ENCODE measurements around the gene ZFYVE21. TPM values are rescaled to one million over a fixed set of nuclear protein-coding genes. Genes with fewer than 3 reads are reported as not detected.

The ZFYVE21 gene
- total RNA-seq, 1 experiment from 2014 or later, result 59.7 TPM

DNA sequence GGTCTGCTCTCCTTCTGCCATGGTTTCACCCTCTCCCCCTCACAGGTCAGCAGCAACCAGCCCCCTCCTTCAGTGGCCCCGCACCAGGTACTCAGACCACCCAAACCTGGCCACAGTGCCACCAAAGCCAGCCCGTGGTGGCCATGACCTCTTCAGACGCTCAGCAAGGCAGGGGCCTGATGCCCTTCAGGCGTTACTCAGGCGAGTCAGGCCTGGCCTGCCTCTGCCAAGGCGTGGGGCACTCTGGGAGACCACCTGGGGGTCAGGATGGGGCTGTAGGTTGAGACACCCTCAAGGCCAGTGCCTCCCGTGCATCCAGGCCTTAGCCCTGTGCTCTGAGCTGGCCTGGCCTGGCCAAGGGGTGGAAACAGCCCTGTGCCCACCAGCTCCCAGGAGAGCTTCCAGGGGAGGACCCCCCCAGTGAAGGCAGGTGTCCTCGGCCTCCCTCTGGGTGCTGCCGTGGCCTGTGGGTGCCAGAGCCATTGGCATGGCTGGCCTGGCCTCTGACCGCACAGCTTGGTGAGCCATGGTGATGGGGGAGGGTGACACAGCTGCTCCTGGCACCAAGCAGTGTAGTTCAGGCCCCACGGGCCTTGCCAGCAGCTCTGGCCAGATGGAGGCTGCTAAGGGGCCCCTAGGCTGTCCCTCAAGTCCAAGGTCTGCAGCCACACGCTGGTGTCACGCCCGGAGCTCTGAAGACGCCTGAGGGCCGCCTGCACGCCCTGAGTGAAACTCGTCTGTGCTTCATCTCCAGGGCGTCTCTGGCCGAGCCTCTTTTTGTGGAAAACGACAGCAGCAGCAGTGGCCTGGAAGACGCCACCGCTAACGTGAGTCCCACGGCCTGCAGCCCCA lies 15.5 kb upstream of the ZFYVE21 start (continued):
- TF ChIP-seq, protein P1, sequence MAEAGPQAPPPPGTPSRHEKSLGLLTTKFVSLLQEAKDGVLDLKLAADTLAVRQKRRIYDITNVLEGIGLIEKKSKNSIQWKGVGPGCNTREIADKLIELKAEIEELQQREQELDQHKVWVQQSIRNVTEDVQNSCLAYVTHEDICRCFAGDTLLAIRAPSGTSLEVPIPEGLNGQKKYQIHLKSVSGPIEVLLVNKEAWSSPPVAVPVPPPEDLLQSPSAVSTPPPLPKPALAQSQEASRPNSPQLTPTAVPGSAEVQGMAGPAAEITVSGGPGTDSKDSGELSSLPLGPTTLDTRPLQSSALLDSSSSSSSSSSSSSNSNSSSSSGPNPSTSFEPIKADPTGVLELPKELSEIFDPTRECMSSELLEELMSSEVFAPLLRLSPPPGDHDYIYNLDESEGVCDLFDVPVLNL (CRISPR knock-in tag; IDR thresholded peaks at IDR 0.05; ENCODE audit: borderline replicate concordance, low read depth), result no peak

DNA sequence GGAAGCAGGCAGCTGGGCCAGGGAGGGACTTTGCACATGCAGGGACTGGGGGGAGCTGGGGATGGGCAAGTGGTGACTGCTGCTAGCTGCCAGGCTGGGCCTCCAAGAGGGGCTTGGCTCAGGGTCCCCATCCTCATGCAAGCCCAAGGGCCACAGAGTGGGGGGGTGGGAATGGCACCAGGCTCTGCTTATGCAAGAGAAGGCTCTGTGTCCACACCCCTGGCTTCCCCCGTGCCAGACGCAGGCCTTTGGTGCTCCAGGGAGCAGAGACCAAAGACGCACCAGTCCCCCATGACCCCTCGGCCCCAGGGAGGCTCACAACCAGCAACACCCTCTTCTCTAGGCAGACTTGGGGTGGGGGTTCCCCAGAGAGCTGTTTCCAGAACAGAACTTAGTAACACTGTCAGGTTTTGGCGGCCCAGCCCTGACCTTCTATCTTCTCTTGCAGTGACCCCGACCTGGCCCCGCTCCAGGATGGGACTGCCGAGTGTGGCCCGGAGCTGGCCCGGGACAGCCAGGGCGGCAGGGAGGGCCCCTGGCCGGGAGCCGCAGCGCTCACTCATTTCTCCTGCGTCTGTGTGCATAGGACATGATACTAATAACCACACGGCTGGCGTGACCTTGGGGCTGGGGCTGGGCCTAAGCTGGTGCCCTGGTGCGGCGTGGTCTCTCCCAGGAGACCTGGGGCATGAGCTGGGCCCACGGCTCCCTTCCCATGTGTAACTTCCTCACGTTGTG lies 14.7 kb upstream of the ZFYVE21 start:
- no peaks in the 10 kb centered on the region for H3K9me3 Mint-ChIP-seq
- ChIA-PET POLR2A (interaction anchor here (1.5 kb wide), 1 partner anchor 15 kb away, joined by 3 read pairs; the partner anchor contains the start of genes XRCC3 and ZFYVE21), CTCF (interaction anchor here (0.8 to 1.4 kb wide), 3 partner anchors 15 to 183 kb away, joined by 3 to 4 read pairs (median 3); partner anchors contain the start of genes XRCC3 and ZFYVE21)
- H3K36me3 Mint-ChIP-seq, result peaks cover 23% of the 10 kb centered on the region
- DNase-seq (ENCODE audit: low spot score) (no peak), ATAC-seq (no peak)
- no peak overlapping the region for H3K4me3 Mint-ChIP-seq
- no peak for TF ChIP-seq TEAD1 (CRISPR knock-in tag; IDR thresholded peaks at IDR 0.05)
- no peak for TF ChIP-seq ZNF396 (CRISPR knock-in tag; IDR thresholded peaks at IDR 0.05; ENCODE audit: borderline replicate concordance)
- TF ChIP-seq, protein P1 (CRISPR knock-in tag; IDR thresholded peaks at IDR 0.05; ENCODE audit: borderline replicate concordance, low read depth), result no peak
- H3K4me1 Mint-ChIP-seq, result peaks cover 10% of the 10 kb centered on the region
- H3K27me3 Mint-ChIP-seq (ENCODE audit: low read depth), result no peaks in the 10 kb centered on the region; the same call in 1 of the 2 replicates
- H3K27ac Mint-ChIP-seq, result no peak overlapping the region

DNA sequence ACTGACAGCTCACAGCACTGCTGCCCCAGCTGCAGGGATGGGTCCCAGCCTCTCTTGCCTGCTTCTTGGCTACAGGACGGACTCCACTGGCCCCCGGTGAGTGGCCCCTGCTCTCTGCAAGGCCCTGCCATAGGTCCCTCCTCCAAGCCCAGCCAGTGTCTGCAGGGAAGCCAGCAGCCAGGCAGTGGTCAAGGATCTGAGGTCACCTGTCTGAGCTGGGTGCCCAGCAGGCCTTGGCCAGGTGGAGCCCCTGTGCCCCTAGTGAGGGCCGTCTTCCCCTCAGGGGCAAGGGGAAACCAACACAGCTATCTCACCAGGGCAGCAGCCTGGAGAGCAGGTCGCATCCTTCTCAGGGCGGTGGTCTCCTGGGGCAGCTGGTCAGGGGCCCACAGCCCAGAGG lies 13.5 kb upstream of the ZFYVE21 start:
- DNase-seq (ENCODE audit: low spot score) (no peak), ATAC-seq (no peak)
- CTCF ChIA-PET, result interaction anchor here (0.8 to 1.8 kb wide), 2 partner anchors 8 to 13 kb away, joined by 4 read pairs; partner anchors contain the start of genes XRCC3 and ZFYVE21
- TF ChIP-seq, protein P1 (CRISPR knock-in tag; IDR thresholded peaks at IDR 0.05; ENCODE audit: borderline replicate concordance, low read depth), result no peak
- no peak for TF ChIP-seq ZNF317 (CRISPR knock-in tag; IDR thresholded peaks at IDR 0.05; ENCODE audit: borderline replicate concordance, low read depth)
- TF ChIP-seq, protein P2, sequence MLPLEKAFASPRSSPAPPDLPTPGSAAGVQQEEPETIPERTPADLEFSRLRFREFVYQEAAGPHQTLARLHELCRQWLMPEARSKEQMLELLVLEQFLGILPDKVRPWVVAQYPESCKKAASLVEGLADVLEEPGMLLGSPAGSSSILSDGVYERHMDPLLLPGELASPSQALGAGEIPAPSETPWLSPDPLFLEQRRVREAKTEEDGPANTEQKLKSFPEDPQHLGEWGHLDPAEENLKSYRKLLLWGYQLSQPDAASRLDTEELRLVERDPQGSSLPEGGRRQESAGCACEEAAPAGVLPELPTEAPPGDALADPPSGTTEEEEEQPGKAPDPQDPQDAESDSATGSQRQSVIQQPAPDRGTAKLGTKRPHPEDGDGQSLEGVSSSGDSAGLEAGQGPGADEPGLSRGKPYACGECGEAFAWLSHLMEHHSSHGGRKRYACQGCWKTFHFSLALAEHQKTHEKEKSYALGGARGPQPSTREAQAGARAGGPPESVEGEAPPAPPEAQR (CRISPR knock-in tag; IDR thresholded peaks at IDR 0.05), result no peak
- TF ChIP-seq ETV6 (CRISPR knock-in tag; IDR thresholded peaks at IDR 0.05), result no peak
- TF ChIP-seq, protein P3, sequence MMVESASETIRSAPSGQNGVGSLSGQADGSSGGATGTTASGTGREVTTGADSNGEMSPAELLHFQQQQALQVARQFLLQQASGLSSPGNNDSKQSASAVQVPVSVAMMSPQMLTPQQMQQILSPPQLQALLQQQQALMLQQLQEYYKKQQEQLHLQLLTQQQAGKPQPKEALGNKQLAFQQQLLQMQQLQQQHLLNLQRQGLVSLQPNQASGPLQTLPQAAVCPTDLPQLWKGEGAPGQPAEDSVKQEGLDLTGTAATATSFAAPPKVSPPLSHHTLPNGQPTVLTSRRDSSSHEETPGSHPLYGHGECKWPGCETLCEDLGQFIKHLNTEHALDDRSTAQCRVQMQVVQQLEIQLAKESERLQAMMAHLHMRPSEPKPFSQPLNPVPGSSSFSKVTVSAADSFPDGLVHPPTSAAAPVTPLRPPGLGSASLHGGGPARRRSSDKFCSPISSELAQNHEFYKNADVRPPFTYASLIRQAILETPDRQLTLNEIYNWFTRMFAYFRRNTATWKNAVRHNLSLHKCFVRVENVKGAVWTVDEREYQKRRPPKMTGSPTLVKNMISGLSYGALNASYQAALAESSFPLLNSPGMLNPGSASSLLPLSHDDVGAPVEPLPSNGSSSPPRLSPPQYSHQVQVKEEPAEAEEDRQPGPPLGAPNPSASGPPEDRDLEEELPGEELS (CRISPR knock-in tag; IDR thresholded peaks at IDR 0.05), result no peak
- no peak for TF ChIP-seq CREM (CRISPR knock-in tag; IDR thresholded peaks at IDR 0.05)
- no peak for TF ChIP-seq FOXP1 (CRISPR knock-in tag; IDR thresholded peaks at IDR 0.05; ENCODE audit: borderline replicate concordance)
- Mint-ChIP-seq H3K9me3 (no peaks in the 10 kb centered on the region), H3K27ac (peak overlapping the region; percentile 68; the same call in 1 of the 2 replicates), H3K4me1 (peaks cover 3% of the 10 kb centered on the region), H3K27me3 (ENCODE audit: low read depth) (no peaks in the 10 kb centered on the region; the same call in 1 of the 2 replicates), H3K36me3 (peaks cover 23% of the 10 kb centered on the region), H3K4me3 (no peak overlapping the region)
- POLR2A ChIA-PET, result no interaction called here
